Measurements from ENCODE around the gene EFCAB12.
A peak's percentile ranks its signal among the peaks of the same experiment; 100 is the strongest.

The EFCAB12 gene

DNA sequence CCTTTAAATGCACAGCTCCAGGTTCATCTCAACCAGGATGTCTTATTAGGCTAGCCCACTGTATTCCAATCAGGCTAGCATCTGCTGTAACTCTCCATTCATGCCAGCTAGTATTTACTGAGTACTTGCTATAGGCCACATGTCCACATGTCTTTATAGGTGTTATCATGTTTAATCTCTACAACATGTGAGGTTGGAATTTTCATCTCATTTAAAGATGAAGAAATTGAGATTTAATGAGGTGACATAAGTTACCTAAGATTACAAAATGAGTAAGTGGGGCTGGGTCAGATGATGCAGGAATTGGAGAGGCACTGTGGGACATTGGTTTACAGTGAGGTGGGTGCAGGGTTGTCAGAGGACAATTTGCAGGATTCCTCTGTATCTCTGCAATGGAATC, 14.5 kb upstream of the EFCAB12 start:
- no peak for DNase-seq

DNA sequence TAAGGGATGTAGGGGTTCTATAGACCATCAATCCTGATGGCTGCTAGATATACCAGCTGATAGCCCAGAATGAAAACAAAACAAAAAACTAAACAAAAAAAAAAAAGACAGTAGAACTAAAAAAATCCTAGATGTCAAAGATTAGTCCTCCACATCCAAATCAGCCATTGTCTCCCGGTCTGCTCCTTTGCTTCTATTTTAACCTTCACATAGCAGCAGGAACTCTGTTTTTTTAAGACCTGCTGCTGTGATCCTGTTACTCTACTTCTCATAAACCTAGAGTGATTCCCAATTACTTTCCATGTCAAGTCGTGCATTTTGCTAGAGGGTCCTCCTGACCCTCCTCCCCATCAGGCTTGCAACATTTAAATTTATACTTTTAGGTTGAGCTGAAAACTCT, 14.1 kb upstream of the EFCAB12 start:
- DNase-seq = no peak

DNA sequence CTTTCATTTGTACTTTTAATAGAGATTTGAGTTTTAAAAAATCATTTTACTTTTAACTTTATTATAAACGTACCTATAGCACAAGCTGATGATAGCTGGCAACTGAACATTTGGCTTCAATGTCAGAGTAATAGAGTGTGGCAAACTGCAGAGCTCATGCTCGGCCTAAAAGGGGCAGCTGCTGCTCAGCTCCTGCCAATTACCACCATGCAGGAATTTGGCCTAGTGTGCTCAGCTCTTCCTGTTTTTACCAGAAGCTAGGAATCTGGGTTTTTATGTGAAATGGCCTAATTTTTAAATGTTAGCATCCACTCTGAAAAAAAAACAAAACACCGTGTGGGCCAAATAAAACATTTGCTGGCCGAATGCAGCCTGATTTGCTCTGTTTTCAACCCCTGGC, 13.3 kb upstream of the EFCAB12 start:
- peak in 1 of 2 experiments; percentile 55 for DNase-seq

DNA sequence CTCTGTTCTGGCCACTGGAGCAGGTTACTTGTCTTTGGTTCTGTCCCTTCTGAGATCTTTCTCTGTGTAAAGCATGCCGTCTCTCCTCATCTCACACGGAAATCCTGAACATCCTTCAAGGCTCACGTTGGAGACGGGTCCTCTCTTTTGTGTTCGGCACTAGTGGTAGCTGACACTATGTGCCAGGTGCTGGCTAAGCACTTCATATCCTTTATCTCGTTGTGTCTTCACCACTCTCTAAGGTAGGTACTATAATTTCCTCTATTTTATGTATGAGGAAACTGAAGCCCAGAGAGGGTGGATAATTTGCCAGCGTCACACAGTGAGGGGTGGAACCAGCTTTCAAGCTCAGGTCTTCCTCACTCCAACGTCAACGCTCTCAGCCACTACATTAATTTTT, 12.8 kb upstream of the EFCAB12 start:
- DNase-seq = peak in 1 of 2 experiments; percentile 31

DNA sequence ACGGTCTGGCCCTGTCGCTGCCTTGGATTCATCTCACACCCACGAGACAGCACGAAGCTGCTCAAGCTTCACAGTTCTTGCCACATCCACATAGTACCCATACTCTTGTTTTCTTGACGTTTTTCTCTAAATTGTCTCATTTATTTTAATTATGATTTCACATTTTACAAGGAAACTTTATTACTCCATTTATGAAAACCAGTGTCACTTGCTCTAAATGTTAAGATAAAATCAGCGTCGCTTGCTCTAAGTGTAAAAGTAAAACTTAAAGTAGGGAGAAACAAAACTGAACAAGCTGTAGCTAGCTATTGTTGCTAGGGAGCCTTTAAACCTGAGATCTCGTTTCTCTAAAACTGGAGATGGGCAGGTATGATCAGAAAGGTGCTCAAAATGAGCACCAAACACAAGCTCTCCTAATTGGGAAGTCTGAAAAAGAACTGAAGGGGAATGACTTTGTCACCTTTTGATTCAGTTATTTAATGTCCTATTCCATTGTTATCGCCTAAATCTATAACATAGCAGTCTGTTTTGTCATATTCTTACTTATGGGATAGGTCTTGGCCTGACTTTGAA, 12.3 kb upstream of the EFCAB12 start:
- no peak for DNase-seq

DNA sequence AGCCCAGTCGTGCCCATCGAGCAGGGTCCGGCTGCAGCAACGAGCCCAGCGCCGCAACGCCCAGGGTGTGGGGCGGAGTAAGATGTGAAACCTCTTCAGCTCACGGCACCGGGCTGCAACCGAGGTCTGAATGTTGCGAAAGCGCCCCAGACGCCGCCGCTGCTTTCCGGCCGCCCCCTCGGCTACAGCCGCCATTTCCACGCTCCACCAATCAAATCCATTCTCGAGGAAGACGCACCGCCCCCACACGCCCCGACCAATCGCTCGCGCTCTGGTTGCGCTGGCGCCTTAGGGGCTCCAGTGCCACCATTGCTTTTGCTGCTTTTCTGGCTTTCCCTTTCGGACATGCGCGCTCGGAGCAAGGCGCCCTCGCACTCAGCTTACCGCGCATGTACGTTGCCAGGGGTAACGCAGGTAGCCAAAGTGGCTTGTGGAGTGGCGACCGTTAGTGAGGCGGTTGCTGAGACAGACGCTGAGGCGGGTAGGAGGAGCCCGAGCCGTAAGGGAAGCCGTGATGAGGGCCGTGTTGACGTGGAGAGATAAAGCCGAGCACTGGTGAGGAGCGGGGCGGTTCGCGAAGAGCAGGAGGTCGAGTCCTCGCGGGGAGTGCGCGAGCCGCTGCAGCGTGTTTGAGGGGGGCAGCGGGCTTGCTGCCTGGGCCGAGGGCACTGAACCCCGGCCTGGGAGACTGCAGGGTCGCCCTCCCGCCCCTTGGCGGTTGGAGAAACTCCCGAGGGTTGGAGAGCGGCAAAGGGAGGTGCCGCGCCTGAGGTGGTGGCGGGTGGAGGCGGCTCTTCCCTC, 11.6 kb upstream of the EFCAB12 start, which contains the start of the genes IFT122 and MBD4:
Gene IFT122, plus strand, starts transcription at position 408 of the 801 bp plus-strand sequence. Its CDS starts 107 bp downstream, at position 515.
Gene MBD4, minus strand, starts transcription at position 132 of the 801 bp plus-strand sequence. Its CDS starts 115 bp downstream, at position 17.
- peak; percentile 100 for DNase-seq

DNA sequence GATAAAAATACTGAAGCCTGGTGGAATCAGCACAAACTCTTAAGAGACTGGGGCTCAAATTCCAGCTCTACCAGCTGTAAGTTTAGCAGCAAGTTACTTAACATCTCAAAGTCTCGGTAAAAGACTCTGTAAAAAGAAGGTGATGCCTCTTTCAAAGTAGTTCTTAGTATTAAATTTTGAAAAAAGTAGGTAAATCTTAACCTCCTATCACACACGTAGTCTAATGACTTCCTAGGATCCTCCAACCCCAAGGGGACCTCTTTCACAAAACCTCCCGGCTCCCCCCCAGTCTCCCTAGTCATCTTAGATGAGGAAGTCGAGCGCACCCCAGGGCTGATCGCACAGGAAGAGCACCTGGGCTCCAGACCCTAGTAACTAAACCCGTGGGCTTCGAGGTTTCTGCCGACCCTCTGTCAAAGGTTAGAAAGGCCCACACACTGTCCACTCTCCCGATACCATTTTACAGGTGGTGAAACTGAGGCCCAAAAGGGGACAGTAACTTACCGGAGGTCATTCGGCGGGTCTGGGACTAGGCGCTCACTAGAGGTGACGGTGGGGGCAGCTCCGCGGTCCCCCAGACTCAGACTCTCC, 10.9 kb upstream of the EFCAB12 start:
- DNase-seq = peak; percentile 28 to 55

DNA sequence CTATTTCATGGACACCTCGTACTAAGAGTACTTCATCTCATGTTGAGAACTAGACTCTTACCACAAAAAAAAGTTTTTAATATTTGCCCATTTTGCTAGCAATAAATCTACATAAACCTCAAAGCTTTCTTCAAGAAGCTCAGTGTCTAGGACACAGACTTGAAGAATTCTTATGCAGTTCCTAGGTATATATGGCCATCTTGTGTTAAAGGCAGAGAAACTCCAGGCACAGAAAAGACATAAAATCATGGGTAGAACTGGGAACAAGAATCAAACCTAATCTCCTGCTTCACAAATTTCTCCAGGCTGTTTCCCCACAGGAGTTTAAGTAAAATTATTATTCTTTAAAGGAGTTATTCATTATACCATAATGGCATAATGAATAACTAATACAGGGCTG, 6.9 kb upstream of the EFCAB12 start:
- DNase-seq = no peak

DNA sequence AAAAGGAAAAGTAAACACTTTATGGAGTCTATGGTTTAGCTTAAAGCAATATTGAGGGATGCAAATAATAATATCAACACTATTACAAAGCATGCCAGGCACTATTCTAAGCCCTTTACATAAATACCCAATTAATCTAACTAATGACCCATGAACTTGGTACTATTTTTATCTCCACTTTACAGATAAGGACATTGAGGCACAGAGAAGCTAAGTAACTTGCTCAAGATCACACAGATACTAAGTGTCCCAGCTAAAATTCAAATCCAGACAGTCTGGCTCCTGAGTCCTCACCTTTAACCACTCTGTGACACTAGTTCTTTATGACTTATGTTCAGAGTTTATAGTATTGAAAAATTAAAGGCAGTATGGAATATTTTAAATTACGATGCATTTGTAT, 5.7 kb upstream of the EFCAB12 start:
- no peak for DNase-seq

DNA sequence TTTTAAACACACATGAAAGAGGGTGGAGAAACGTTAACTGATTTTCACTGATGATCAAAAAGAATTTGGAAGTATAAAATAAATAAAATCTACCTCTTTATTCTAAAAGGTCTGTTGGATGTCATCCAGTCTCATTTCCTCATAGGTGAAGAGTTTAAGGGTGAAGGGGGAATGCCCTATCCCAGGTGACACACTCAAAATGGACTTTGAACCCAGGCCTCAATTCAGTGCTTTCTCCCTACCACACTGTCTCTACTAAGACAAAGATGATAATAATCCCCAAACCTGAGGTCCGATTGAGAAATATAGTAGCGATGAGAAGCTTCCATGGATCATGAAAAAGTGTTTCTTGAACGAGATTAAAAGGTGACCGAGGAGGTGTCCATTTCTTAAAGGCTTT, 5.1 kb upstream of the EFCAB12 start:
- DNase-seq = no peak

DNA sequence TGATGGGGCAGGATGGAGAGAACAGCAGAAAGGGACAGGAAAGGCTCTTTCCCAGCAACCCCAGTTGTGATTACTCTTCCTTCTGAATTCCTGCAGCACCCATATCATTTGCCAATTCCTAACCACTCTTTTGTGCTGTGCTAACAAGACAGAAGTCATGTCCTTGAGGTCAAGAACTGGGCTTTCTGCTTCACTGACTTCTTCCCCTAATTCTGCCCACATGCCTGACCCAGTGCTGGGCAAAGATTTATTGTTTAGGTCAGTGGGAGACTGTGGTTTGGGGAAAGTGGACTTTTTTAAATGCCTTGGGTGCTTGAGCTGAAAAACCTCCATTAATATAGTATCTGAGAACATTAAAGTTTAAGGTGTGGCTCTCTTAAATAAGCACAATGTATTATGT, 4.2 kb upstream of the EFCAB12 start:
- DNase-seq = no peak

DNA sequence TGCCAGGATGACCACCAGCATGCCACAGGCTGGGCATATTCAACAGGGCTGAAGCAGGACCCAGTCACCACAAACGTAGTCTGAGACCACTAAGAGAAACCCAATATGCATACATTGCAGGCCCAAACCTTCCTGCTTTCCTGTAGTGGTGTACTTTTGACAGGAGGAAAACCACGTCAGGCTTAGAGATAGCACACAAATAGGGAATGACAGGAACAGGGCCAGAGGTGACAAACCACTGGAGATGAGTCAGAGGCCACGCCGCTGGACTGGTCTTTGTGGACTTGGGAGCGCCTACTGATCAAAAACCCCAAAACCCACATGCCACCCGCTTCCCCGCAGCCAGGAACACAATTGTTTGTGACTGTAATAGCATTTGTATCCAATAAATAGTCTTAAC, 3.6 kb upstream of the EFCAB12 start:
- DNase-seq = no peak

DNA sequence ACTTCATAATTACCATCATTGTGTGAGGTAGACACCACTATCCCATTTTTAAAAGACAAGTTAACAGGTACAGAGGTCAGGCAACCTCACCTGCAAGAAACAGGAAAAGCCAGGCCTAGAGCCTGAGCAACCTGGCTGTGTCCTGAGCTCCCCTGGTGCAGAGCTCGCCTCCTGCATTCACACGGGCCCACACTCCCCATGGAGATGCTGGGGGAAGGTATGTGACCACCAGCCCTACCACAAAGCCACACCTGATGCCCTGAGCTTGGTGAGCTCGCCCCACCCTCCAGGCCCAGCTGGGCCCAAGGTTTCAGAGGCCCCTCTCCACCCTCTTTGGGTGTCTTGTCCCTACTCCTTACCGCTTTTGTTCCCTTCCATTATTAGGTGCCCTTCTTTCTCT, 1.2 kb upstream of the EFCAB12 start:
- no peak for DNase-seq

DNA sequence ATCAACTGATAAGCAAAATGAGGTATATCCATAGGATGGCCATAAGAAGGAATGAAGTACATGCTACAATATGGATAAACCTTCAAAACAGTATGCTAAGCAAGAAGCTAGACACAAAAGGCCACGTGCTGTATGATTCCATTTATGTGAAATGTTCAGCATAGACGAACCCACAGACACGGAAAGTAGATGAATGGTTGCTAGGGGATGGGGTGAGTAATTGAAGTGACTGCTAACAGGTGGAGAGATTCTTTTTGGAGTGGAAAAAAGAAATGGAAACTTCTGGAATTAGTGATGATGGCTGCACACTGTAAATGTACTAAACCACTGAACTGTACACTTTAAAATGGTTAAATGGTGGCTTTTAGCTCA, 630 bp upstream of the EFCAB12 start:
- DNase-seq = no peak

DNA sequence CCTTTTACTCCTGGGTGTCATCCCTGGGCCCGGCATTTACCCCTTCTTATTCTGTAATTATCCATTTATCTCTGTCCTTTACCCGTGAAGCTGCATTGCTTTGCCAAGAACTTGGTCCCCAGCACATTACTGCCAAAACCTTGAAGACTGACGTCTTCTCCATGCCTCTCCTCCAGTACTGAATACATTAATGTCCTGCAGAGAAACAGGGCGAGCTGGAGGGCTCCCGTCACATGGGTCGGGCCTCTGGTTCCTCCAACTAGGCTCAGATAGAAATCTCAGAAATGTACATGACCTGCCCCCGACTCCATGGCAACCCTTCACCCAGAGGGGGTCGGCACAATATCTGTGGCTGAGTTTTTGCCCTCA, 445 bp downstream of the EFCAB12 start:
- no peak for DNase-seq

DNA sequence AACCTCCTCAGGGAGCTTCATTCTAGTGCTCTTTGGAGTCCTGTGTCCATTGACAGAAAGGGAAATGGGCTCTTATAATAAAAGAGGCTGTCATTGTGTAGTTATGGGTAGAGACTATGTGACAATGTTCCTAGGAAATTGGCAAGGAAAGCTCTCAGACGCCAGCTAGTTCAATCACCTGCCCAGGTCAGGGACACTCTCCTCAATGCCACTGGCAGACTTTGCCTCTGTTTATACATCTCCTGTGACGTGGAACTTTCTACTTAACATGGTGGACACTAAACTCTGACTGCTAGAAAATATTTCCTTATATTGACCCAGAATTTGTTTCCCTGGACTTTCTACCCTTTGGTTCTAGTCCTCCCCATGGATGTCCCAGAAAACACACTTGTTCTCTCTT, 2.8 kb downstream of the EFCAB12 start:
- no peak for DNase-seq

DNA sequence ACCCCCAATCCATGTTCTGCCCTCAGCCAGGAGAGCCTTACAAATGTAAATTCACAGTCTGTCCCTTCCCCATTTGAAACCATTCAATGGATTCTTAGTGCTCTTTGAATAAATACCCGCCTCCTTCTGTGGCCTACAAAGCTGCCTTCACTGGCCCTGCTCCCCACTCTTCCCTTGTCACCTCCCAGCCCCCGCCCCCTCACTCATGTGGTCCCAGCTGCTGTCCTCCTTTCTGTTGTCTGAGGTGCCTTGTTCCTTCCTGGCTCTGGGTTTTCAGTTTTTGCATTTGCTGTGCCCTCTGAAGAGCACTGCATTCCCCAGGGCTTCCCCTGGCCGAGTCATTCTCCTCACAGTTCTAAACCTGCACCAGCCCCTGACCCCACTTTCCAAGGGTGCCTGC, 3.2 kb downstream of the EFCAB12 start:
- no peak for DNase-seq

DNA sequence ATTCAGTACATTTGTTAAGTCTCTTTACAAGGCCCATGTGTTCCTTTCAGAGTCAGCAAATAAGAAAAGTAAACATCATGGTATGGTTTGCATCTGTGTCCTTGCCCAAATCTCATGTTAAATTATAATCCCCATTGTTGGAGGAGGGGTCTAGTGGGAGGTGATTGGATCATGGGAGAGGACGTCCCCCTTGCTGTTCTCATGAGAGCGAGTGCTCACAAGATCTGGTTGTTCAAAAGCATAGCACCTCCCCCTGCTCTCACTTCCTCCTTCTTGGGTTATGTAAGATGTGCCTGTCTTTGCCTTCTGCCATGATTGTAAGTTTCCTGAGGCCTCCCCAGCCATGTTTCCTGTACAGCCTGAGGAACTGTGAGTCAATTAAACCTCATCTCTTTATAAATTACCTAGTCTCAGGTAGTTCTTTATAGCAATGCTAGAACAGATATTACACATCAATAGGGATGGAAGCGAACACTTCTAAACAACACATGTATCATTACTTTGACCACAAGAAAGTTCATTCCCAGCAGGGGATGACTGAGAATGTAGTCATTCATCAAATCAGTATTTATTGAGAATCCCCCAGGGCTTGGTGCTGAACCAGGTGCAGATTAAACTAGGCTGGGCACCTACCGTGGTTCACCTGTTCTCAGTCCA, 4.1 kb downstream of the EFCAB12 start:
- DNase-seq = no peak

DNA sequence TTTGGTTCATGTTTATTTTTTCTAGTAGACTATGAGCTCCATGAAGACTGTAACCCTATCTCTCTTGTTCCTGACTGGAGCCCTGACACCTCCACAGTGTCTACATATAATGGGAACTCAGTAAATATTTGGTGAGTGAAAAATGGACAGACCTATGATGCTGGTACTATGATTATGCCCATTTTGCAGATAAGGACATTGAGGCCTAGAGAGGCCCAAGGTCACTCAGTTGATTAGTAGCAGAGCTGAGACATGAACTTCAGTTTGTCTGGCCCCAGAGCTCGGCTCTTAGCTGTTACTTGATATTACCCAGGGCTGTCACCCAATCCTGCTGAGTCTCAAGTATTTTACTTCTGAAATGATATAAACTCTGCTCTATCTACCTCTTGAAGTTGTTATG, 5.5 kb downstream of the EFCAB12 start:
- DNase-seq = no peak

DNA sequence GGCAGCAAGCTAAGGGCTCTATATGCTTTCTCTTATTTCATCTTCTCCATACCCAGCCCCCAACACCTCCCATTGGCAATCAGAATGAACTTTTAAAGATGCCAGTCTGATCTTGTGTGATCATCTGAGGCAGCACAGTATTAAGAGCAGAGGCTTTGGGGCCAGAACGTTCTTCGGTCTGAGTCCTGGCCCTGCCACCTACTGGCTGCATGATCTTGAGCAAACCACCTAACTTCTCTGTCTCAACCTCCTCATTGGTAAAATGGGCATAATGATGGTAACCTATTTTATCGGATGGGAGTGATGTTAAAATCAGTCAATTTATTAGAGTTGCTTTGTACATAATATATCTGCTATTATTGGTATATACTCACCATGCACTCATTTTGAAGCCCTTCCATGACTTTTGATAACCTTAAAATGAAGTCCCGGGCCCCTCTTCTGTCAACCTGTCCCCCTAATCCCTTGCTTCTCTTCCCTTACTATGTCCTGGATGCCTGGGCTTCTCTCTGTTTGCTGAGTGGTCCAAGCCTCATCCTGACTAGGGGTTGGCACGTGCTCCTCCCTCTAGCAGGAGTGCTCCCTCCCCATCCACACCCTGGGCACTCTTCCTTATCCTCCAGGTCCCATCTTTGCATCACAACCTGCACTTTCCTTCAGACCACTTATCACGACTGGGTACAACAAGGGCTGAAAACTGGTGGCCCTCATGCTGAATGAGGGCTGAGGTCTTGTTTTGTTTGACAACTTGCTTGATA, 6.3 kb downstream of the EFCAB12 start:
- DNase-seq = no peak

DNA sequence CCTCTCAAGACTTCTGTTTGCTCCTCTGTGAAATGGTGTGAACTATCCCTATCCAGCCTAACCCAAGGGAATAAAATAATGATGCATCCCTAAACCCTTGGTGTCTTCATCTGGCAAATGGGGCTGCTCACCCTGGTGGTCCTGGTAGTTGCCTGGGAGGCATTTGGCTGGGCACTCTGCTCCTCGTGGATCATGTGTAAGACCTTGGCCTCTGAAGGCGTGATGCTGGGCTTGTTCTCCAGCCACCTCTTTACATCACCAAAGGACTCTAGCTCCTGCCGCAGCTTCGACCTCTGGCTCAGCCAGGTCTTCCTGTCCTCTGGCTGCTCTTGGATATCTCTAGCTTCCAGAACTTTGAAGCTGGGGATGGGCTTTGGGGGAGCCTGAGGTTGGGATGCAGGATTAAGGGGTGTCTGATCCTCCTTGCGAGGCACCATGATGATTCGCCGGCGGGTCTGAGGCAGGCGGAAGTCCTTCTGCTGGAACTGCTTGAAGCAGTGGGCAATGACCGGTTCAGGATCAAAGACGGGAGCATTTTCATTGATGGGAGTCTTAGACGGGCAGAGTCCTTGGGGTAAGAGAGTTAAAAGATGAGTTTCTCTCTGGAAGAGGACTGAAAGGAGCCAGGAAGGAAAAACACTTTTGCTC, 7.1 kb downstream of the EFCAB12 start:
- DNase-seq = no peak

DNA sequence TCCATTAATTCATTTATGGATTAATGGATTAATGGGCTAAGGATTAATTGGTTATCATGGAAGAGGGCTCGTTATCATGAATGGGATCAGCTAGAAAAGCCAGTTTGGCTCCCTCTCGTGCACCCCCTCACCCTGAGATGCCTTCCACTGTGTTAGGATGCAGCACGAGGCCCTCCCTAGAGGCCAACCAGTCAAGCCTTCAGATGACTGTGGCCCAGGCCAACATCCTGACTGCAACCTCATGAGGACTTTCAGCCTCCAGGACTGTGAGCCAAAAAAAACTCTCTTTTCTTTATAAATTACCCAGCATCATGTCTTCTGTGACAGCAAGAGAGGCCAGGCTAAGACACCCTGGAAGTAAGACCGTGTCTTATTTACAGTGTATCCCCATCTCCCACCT, 9.0 kb downstream of the EFCAB12 start:
- no peak for DNase-seq

Measured in NCI-H2081 (cell line).